ENCODE results near the gene ST6GALNAC3.

GRCh38 chr1:76274718-76275117, 200.2 kb downstream of the ST6GALNAC3 start:
- no peak for TF ChIP-seq CTCF (IDR thresholded peaks at IDR 0.05; ENCODE audit: low read depth, low read length, poor library complexity, severe bottlenecking)
- TF ChIP-seq EZH2phosphoT487 (IDR thresholded peaks at IDR 0.05; ENCODE audit: borderline replicate concordance, low read length): no peak
